H1 (cell line): Measurements from ENCODE around the gene HSD17B8. TPM values are rescaled to one million over a fixed set of nuclear protein-coding genes. Genes with fewer than 3 reads are reported as not detected.

Experiments
- CTCF ChIA-PET: fragments of 300-600 bp; sonication (Branson Sonifier 250); formaldehyde crosslinking; loops from one replicate; lab custom pipeline; 2021; ENCODE audit not compliant: partially characterized antibody; lab: Charles Lee
- POLR2A ChIA-PET: fragments of 300-600 bp; sonication (Branson Sonifier 250); formaldehyde crosslinking; loops from one replicate; lab custom pipeline; 2021; ENCODE audit warnings: inconsistent platforms; ENCODE audit not compliant: partially characterized antibody; lab: Charles Lee
- DNase-seq, 2 experiments: peaks; one replicate each; pipeline versions ENCODE4 v3.0.0 to v3.0.0-alpha.2; 2010 to 2022; ENCODE audit warnings: low spot score in 2 of 2, low read depth in 1 of 2, mixed read lengths in 1 of 2
- FAIRE-seq: peaks from 2 replicates; lab custom pipeline; 2011; peaks lifted over from hg19 to GRCh38; lab: Jason Lieb, UNC
- H2AFZ ChIP-seq: 2 replicates; pipeline ENCODE4 v1.8.1; 2012; ENCODE audit warnings: low read length, inconsistent platforms
- H2AK5ac ChIP-seq: 2 replicates; pipeline ENCODE4 v1.6.1; 2013; ENCODE audit warnings: low read depth, low read length
- H2BK120ac ChIP-seq: replicated peaks from 2 replicates; pipeline ENCODE3; 2013; ENCODE audit warnings: low read depth, low read length, inconsistent platforms
- H2BK12ac ChIP-seq: 2 replicates; pipeline ENCODE4 v1.6.1; 2013; ENCODE audit warnings: low read depth, low read length
- H2BK15ac ChIP-seq: 2 replicates; pipeline ENCODE4 v1.6.1; 2013; ENCODE audit warnings: low read length
- H2BK20ac ChIP-seq: 2 replicates; pipeline ENCODE4 v1.6.1; 2013; ENCODE audit warnings: low read length
- H2BK5ac ChIP-seq: 2 replicates; pipeline ENCODE4 v1.6.1; 2013; ENCODE audit warnings: low read depth, low read length
- H3K14ac ChIP-seq: 2 replicates; pipeline ENCODE4 v1.6.1; 2013; ENCODE audit warnings: inconsistent platforms; ENCODE audit not compliant: insufficient read length
- H3K18ac ChIP-seq: 2 replicates; pipeline ENCODE4 v1.6.1; 2013; ENCODE audit warnings: low read length; ENCODE audit errors: extremely low read depth
- H3K23ac ChIP-seq: 2 replicates; pipeline ENCODE4 v1.6.1; 2013; ENCODE audit warnings: inconsistent platforms; ENCODE audit not compliant: insufficient read length
- H3K23me2 ChIP-seq: 2 replicates; pipeline ENCODE4 v1.6.1; 2013; ENCODE audit warnings: low read depth, low read length
- H3K27ac ChIP-seq: 2 replicates; pipeline ENCODE4 v1.6.1; 2011; ENCODE audit warnings: low read depth, low read length, inconsistent platforms
- H3K27me3 ChIP-seq, 4 experiments: replicated peaks in 1 of 4; 1 replicate in 1 of 4; 2 replicates in 3 of 4; pipeline versions ENCODE4 v1.6.1 to v1.8.1; 2011 to 2013; ENCODE audit warnings: low read length in 3 of 4, mild to moderate bottlenecking in 3 of 4, inconsistent platforms in 2 of 4, mixed read lengths in 2 of 4, moderate library complexity in 1 of 4; ENCODE audit not compliant: control insufficient read depth in 3 of 4, insufficient read depth in 3 of 4; ENCODE audit errors: extremely low read depth in 1 of 4
- H3K36me3 ChIP-seq, 4 experiments: 2 replicates each; pipeline versions ENCODE4 v1.6.1 to v1.8.1; 2011 to 2013; ENCODE audit warnings: mild to moderate bottlenecking in 4 of 4, low read length in 3 of 4, moderate library complexity in 2 of 4, control low read depth in 1 of 4, inconsistent platforms in 1 of 4; ENCODE audit not compliant: insufficient read depth in 4 of 4, control insufficient read depth in 2 of 4
- H3K4ac ChIP-seq: replicated peaks from 2 replicates; pipeline ENCODE3; 2013; ENCODE audit warnings: low read length, low read depth, mixed read lengths, inconsistent platforms; ENCODE audit not compliant: insufficient read length
- H3K4me1 ChIP-seq, 4 experiments: replicated peaks in 1 of 4; 1 replicate in 1 of 4; 2 replicates in 3 of 4; pipeline versions ENCODE4 v1.6.1 to v1.8.1; 2011 to 2013; ENCODE audit warnings: low read length in 3 of 4, inconsistent platforms in 2 of 4, mixed read lengths in 1 of 4; ENCODE audit not compliant: insufficient read depth in 4 of 4, control insufficient read depth in 3 of 4
- H3K4me2 ChIP-seq, 2 experiments: 2 replicates each; pipeline versions ENCODE4 v1.6.1 to v1.8.1; 2011 to 2013; ENCODE audit warnings: low read depth in 2 of 2, low read length in 2 of 2, control low read depth in 1 of 2, inconsistent platforms in 1 of 2, mild to moderate bottlenecking in 1 of 2; ENCODE audit not compliant: insufficient read depth in 1 of 2
- H3K4me3 ChIP-seq, 4 experiments: fragments of 200-600, 300-600 bp in 1 of 4; sonication (generic), shearing (Covaris generic), sonication (Bioruptor Twin) in 1 of 4; 2 replicates each; pipeline versions ENCODE4 v1.5.1 to v1.8.1; 2011 to 2016; ENCODE audit warnings: low read length in 4 of 4, low read depth in 3 of 4, control low read depth in 2 of 4, inconsistent platforms in 2 of 4, mild to moderate bottlenecking in 2 of 4, mixed read lengths in 1 of 4, moderate library complexity in 1 of 4; ENCODE audit not compliant: insufficient read depth in 2 of 4; ENCODE audit errors: extremely low read depth in 1 of 4
- H3K56ac ChIP-seq: replicated peaks from 2 replicates; pipeline ENCODE3; 2013; ENCODE audit warnings: low read depth, mild to moderate bottlenecking, mixed read lengths, low read length, inconsistent platforms; ENCODE audit not compliant: insufficient read length
- H3K79me1 ChIP-seq: 2 replicates; pipeline ENCODE4 v1.6.1; 2013; ENCODE audit warnings: low read depth, low read length, control low read depth
- H3K79me2 ChIP-seq, 2 experiments: 2 replicates each; pipeline versions ENCODE4 v1.6.1 to v1.8.1; 2012 to 2013; ENCODE audit warnings: low read length in 2 of 2, mild to moderate bottlenecking in 2 of 2, inconsistent platforms in 1 of 2; ENCODE audit not compliant: insufficient read depth in 2 of 2, control insufficient read depth in 1 of 2
- H3K9ac ChIP-seq, 4 experiments: replicated peaks in 1 of 4; 1 replicate in 1 of 4; 2 replicates in 3 of 4; pipeline versions ENCODE4 v1.6.1 to v1.8.1; 2011 to 2013; ENCODE audit warnings: low read depth in 3 of 4, low read length in 3 of 4, control low read depth in 2 of 4, mild to moderate bottlenecking in 2 of 4, moderate library complexity in 2 of 4, inconsistent platforms in 1 of 4; ENCODE audit errors: extremely low read depth in 1 of 4
- H3K9me3 ChIP-seq, 2 experiments: 2 replicates each; pipeline versions ENCODE4 v1.6.1 to v1.8.1; 2012 to 2013; ENCODE audit warnings: mild to moderate bottlenecking in 2 of 2, moderate library complexity in 2 of 2, control low read depth in 1 of 2, inconsistent platforms in 1 of 2, low read depth in 1 of 2, low read length in 1 of 2, mixed read lengths in 1 of 2; ENCODE audit not compliant: insufficient read depth in 2 of 2
- H4K20me1 ChIP-seq, 2 experiments: replicated peaks in 1 of 2; 2 replicates each; pipeline versions ENCODE3 to v1.8.1; 2011 to 2013; ENCODE audit warnings: inconsistent platforms in 2 of 2, low read length in 2 of 2, mild to moderate bottlenecking in 1 of 2; ENCODE audit not compliant: insufficient read depth in 2 of 2, control insufficient read depth in 1 of 2
- H4K5ac ChIP-seq: 2 replicates; pipeline ENCODE4 v1.6.1; 2013; ENCODE audit warnings: low read length, low read depth, mixed read lengths, inconsistent platforms; ENCODE audit not compliant: insufficient read length
- H4K8ac ChIP-seq: 2 replicates; pipeline ENCODE4 v1.8.0; 2013; ENCODE audit warnings: mild to moderate bottlenecking, moderate library complexity, low read length, inconsistent platforms; ENCODE audit not compliant: insufficient read depth; ENCODE audit errors: extremely low read depth
- H4K91ac ChIP-seq: replicated peaks from 2 replicates; pipeline ENCODE3; 2013; ENCODE audit warnings: low read length, mixed read lengths, inconsistent platforms; ENCODE audit not compliant: insufficient read length
- ATF3 ChIP-seq: IDR thresholded peaks from 2 replicates; pipeline ENCODE4 v1.6.1; 2011; ENCODE audit warnings: low read depth, mild to moderate bottlenecking, low read length; ENCODE audit not compliant: insufficient read depth
- BACH1 ChIP-seq: IDR thresholded peaks from 2 replicates; pipeline ENCODE4 v1.6.1; 2012; ENCODE audit warnings: low read length, improper control_type of control experiment
- CBX5 ChIP-seq: fragments of 300-800, 300-1000 bp; sonication (generic); IDR thresholded peaks from 2 replicates; pipeline ENCODE4 v1.7.1; 2016; ENCODE audit warnings: antibody characterized with exemption, low read length, low read depth
- EP300 ChIP-seq, 2 experiments: IDR thresholded peaks; 1 replicate in 1 of 2; 2 replicates in 1 of 2; pipeline ENCODE4 v1.6.1; 2011 to 2012; ENCODE audit warnings: low read depth in 2 of 2, low read length in 2 of 2, mild to moderate bottlenecking in 2 of 2, borderline replicate concordance in 1 of 2, inconsistent platforms in 1 of 2, moderate library complexity in 1 of 2
- GABPA ChIP-seq: IDR thresholded peaks from 2 replicates; pipeline ENCODE4 v1.6.1; 2011; ENCODE audit warnings: mild to moderate bottlenecking, low read length, moderate library complexity, borderline replicate concordance; ENCODE audit not compliant: insufficient read depth
- KDM5A ChIP-seq: fragments of 200-600 bp; IDR thresholded peaks from 2 replicates; pipeline ENCODE4 v1.7.1; 2012; ENCODE audit warnings: mild to moderate bottlenecking, low read length, inconsistent platforms, mixed read lengths
- NANOG ChIP-seq: IDR thresholded peaks from 2 replicates; pipeline ENCODE4 v1.6.1; 2011; ENCODE audit warnings: low read length, low read depth, mild to moderate bottlenecking, inconsistent platforms; ENCODE audit not compliant: insufficient read depth, poor library complexity, severe bottlenecking
- SIRT6 ChIP-seq: IDR thresholded peaks from one replicate; pipeline ENCODE4 v1.7.1; 2012; ENCODE audit warnings: low read length, inconsistent platforms
- SP2 ChIP-seq: IDR thresholded peaks from 2 replicates; pipeline ENCODE4 v1.6.1; 2012; ENCODE audit warnings: mild to moderate bottlenecking, low read length, inconsistent platforms
- TEAD4 ChIP-seq: IDR thresholded peaks from 2 replicates; pipeline ENCODE4 v1.6.1; 2012; ENCODE audit warnings: low read depth, low read length, inconsistent platforms, mixed read lengths
- YY1 ChIP-seq: IDR thresholded peaks from 2 replicates; pipeline ENCODE4 v1.6.1; 2011; ENCODE audit warnings: low read depth, mild to moderate bottlenecking, low read length
- WGBS, 2 experiments: shearing (Covaris generic) in 1 of 2; methylation state at CpG; one replicate each; pipeline versions ENCODE4 v1.1.6 to v1.1.7; 2013 to 2015; ENCODE audit warnings: low lambda C conversion rate in 2 of 2, mixed read lengths in 2 of 2, inconsistent platforms in 1 of 2, low coverage in 1 of 2, missing lambda C conversion rate in 1 of 2; ENCODE audit not compliant: insufficient replicate concordance in 2 of 2, insufficient coverage in 1 of 2, insufficient read length in 1 of 2; ENCODE audit errors: extremely low coverage in 1 of 2, missing lambda C conversion rate in 1 of 2; 5-methylcytosine and 5-hydroxymethylcytosine counted together
- polyA plus RNA-seq, 7 experiments: library from polyadenylated mRNA; depleted of rRNA in 3 of 7; stranded (reverse) in 5 of 7; unstranded in 2 of 7; fragments of >200 nt in 5 of 7; fragments of 200-250 nt in 2 of 7; gene quantifications; 1 replicate in 5 of 7; 2 replicates in 1 of 7; 4 replicates in 1 of 7; pipeline versions ENCODE4 v1.2.1 to v1.2.3, GENCODE V29; 2011 to 2013; ENCODE audit warnings: missing spikeins in 2 of 7, mixed read lengths in 2 of 7
- total RNA-seq: library from RNA; stranded (reverse); fragmentation: NEBNext Ultra II Directional; extraction: Animal tissue kit (Norgen Biotek cat#: 25700); gene quantifications from 2 replicates; pipeline ENCODE4 v1.2.1, GENCODE V29; 2021

Gene HSD17B8
- total and polyA plus RNA-seq, 2 of the 8 experiments (the other 6 are each of a cell fraction or from before 2014, with no cell fraction given), result 3.3 to 17.1 TPM

GRCh38 chr6:33169291-33170175 lies 34.9 kb upstream of the HSD17B8 start:
- Histone ChIP-seq H3K9ac (no peak overlapping the region), H4K8ac (peak overlapping the region; percentile 21; the same call in 1 of the 2 replicates), H4K20me1 (no peaks in the 10 kb centered on the region), H4K5ac (no peak overlapping the region), H3K27me3 (no peaks in the 10 kb centered on the region), H3K4me2 (no peak overlapping the region), H3K27ac (no peak overlapping the region), H3K4me3 (no peak overlapping the region), H2AK5ac (no peak overlapping the region), H3K56ac (no peak overlapping the region), H3K36me3 (no peaks in the 10 kb centered on the region), H3K23ac (no peak overlapping the region), H2BK5ac (no peak overlapping the region), H2AFZ (no peak overlapping the region), H3K79me2 (no peaks in the 10 kb centered on the region), H3K4ac (no peak overlapping the region), H4K91ac (no peak overlapping the region), H3K18ac (no peak overlapping the region), H2BK20ac (no peak overlapping the region), H3K79me1 (no peaks in the 10 kb centered on the region), H3K4me1 (no peaks in the 10 kb centered on the region; a peak in 2 of 7 replicates), H2BK12ac (no peak overlapping the region), H2BK120ac (no peak overlapping the region), H3K14ac (no peak overlapping the region), H3K9me3 (no peaks in the 10 kb centered on the region), H3K23me2 (no peaks in the 10 kb centered on the region), H2BK15ac (no peak overlapping the region)
- CTCF ChIA-PET, result interaction anchor here (1.1 kb wide), 1 partner anchor 20 kb away, joined by 3 read pairs; no protein-coding TSS in a partner anchor
- 87% methylated on average over 10 of the region's 10 CpGs; no CpG with 5 or more reads in 1 of the 2 experiments for WGBS, 2 experiments
- DNase-seq (no peak), FAIRE-seq (no peak)
- POLR2A ChIA-PET, result interaction anchor here (0.6 to 1.7 kb wide), 3 partner anchors 53 to 195 kb away, joined by 3 to 4 read pairs (median 3); no protein-coding TSS in a partner anchor
- TF ChIP-seq EP300 (IDR thresholded peaks at IDR 0.05; ENCODE audit: borderline replicate concordance in 1 of 2, low read depth in 2 of 2, low read length in 2 of 2) (no peak), SIRT6 (no peak), YY1 (no peak), BACH1 (no peak), SP2 (no peak), GABPA (no peak), ATF3 (no peak), KDM5A (no peak), CBX5 (no peak), NANOG (no peak), TEAD4 (no peak)
